HUES64 (cell line): ENCODE data around the gene KIF2C.
"Not testable (repeated sequence)": the region's sequence is repeated elsewhere in the genome, so short reads cannot be mapped to it uniquely, and the experiment has no call there.

Experiments used
- H3K27ac ChIP-seq: 2 replicates; pipeline ENCODE4 v1.7.0; 2013; ENCODE audit warnings: low read depth, low read length, inconsistent platforms
- H3K27me3 ChIP-seq: 2 replicates; pipeline ENCODE4 v1.6.1; 2013; ENCODE audit warnings: mild to moderate bottlenecking, low read length; ENCODE audit not compliant: insufficient read depth
- H3K36me3 ChIP-seq: 2 replicates; pipeline ENCODE4 v1.6.1; 2013; ENCODE audit warnings: mild to moderate bottlenecking, low read length; ENCODE audit not compliant: insufficient read depth
- H3K4me1 ChIP-seq: 2 replicates; pipeline ENCODE4 v1.6.1; 2013; ENCODE audit warnings: mild to moderate bottlenecking, low read length, moderate library complexity; ENCODE audit not compliant: insufficient read depth
- H3K4me3 ChIP-seq: 2 replicates; pipeline ENCODE4 v1.5.1; 2013; ENCODE audit warnings: mild to moderate bottlenecking, low read length, moderate library complexity
- H3K9ac ChIP-seq: 2 replicates; pipeline ENCODE4 v1.6.1; 2013; ENCODE audit warnings: mild to moderate bottlenecking, low read depth, low read length
- H3K9me3 ChIP-seq: 2 replicates; pipeline ENCODE4 v1.6.1; 2013; ENCODE audit warnings: low read depth, low read length; ENCODE audit not compliant: insufficient read depth
- WGBS: fragments of 150-250, 120-280 bp; methylation state at CpG from one replicate; pipeline ENCODE4 v1.1.7; 2013; ENCODE audit warnings: missing lambda C conversion rate; 5-methylcytosine and 5-hydroxymethylcytosine counted together

The KIF2C gene

DNA sequence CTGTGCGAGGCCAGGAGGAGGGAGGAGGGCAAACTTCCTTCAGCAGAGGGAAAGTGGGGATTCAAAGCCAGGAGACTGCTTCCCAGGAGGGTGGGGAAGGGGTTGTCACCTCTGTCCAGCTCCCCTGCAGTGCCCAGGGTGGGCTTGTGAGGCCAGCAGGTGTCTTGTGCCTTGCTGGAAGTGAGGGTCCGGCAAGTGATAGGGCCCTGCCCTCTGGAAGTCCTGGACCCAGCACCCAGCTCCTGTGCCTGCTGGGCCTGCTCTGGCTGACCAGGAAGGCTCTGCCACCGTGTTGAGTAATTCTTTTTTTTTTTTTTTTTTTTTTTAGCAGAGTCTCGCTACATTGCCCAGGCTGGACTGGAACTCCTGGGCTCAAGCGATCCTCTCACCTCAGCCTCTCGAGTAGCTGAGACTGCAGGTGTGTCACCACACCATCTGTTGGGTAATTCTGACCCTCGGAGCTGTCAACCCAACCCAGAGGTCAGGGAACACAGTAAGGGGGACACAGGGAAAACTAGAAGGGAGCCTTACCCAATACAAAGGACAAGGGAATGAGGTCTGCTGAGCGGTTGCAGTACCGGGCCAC lies 47.3 kb downstream of the KIF2C start:
- H3K9ac ChIP-seq = peak overlapping the region; percentile 63
- no peak overlapping the region for H3K27ac ChIP-seq

DNA sequence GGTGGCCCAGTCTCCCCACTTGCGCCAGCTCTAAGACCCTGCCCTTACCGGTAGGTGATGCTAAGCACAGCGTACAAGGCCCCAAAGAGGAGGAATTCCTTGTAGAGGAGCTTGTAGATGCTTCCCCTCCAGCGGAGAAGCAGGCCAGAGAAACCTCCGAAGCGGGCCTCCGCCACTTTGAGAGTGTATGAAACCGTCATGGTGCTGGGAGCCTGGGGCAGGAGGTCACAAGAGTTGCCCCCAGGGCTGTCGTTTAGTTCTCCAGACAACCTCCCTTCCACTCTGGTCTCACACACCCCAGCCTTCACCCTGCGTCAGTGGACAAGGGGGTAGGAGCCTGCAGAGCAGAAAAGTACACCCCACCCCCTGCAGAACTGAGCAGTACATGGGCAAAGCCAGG lies 47.9 kb downstream of the KIF2C start:
- no peak overlapping the region for H3K4me3 ChIP-seq
- no peak overlapping the region for H3K27ac ChIP-seq
- H3K9me3 ChIP-seq = no peaks in the 10 kb centered on the region
- H3K9ac ChIP-seq = no peak overlapping the region
- peaks cover 11% of the 10 kb centered on the region for H3K27me3 ChIP-seq
- H3K36me3 ChIP-seq = no peaks in the 10 kb centered on the region
- WGBS = 95% methylated on average over 10 of the region's 10 CpGs
- H3K4me1 ChIP-seq = peaks cover 28% of the 10 kb centered on the region

More for the DNA sequence above, 47.3 kb downstream of the KIF2C start:
- 83% methylated on average over 9 of the region's 9 CpGs for WGBS
- Histone ChIP-seq H3K36me3 (no peaks in the 10 kb centered on the region), H3K9me3 (no peaks in the 10 kb centered on the region), H3K4me3 (peak overlapping the region; percentile 54; the same call in 1 of the 2 replicates), H3K4me1 (peaks cover 28% of the 10 kb centered on the region), H3K27me3 (peaks cover 11% of the 10 kb centered on the region)

DNA sequence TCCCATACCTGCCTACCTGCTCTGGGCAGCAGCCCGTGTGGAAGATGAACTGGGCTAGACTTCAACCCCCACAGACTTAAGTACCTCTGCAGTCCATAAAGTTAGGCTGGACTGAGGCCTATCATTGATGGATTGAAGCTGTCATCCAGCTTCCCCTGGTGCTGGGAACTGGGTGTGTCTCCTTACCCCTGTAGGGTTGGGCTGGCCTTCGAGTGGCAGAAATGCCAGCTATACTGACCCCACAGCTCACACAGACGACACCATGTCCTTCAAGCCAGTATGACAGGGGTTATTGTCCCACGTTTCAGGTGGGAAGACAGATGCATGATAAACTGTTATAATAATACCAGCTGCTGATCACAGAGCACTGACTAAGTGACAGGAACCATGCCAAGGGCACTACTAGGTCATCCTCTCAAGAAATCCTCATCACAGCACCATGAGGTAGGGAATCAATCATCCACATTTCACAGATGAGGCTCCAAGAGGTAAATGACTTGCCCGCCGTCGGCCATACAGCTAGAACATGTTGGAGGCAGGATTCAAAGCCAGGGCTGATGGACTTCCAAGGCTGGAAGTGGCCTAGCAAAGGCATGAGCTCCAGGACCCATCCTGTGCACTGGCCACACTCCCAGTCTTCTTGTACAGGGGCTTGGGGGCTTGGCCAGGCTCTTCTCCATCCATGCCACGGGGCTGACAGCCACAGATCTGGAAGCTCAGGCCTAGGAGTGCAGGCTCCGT lies 48.7 kb downstream of the KIF2C start, which contains the start of gene BEST4:
Gene BEST4 (minus strand): TSS at position 51 of the 741 bp plus-strand sequence. CDS start 465 bp downstream, outside the sequence.
- WGBS = 92% methylated on average over 9 of the region's 9 CpGs
- Histone ChIP-seq H3K9ac (no peak within 1 kb of the TSS), H3K36me3 (no peaks in the 10 kb centered on the region), H3K4me1 (peaks cover 30% of the 10 kb centered on the region), H3K9me3 (no peaks in the 10 kb centered on the region), H3K27me3 (peaks cover 11% of the 10 kb centered on the region), H3K4me3 (no peak within 1 kb of the TSS), H3K27ac (no peak within 1 kb of the TSS)

DNA sequence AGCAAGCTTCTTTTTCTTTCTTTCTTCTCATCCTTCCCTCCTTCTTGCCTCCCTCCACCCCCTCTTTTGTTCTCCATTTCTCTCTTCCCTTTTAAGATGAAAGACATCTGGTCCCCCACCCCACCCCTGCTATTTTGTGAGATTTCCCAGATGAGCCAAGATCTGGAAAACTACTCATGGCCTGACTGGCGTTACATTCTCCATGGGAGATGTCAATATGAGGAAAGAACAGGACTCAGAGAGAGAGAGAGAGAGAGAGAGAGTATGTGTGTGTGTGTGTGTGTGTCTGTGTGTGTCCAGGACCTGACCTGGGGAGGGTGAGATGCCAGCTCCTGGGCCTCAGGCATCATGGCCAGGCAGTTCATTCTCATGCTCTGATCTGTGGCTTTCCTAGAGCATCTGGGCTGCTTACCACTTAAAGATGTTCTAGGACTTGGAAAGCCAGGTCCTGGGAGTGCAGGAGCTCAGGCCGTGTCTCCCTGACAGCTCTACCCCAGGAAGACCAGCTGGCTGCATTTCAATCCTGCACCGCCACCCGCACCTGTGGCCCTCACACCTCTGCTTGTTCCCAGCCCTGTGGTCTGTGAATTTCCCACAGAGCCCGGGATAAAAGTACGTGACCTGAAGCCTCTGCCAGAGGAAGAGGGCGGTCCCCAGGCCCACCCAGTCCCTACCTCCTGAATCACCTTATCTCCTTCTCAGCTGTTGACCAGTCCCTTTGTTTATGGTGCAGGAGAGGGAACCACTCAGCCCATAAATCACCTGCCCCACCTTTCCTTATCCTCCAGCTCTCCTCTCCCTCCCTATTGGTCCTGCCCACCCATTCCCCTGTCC lies 51.5 kb downstream of the KIF2C start:
- Histone ChIP-seq H3K9ac (no peak overlapping the region), H3K4me3 (no peak overlapping the region), H3K4me1 (peaks cover 16% of the 10 kb centered on the region), H3K36me3 (no peaks in the 10 kb centered on the region), H3K27ac (no peak overlapping the region), H3K9me3 (no peaks in the 10 kb centered on the region), H3K27me3 (peaks cover 3% of the 10 kb centered on the region)
- 80% methylated on average over 7 of the region's 7 CpGs for WGBS

DNA sequence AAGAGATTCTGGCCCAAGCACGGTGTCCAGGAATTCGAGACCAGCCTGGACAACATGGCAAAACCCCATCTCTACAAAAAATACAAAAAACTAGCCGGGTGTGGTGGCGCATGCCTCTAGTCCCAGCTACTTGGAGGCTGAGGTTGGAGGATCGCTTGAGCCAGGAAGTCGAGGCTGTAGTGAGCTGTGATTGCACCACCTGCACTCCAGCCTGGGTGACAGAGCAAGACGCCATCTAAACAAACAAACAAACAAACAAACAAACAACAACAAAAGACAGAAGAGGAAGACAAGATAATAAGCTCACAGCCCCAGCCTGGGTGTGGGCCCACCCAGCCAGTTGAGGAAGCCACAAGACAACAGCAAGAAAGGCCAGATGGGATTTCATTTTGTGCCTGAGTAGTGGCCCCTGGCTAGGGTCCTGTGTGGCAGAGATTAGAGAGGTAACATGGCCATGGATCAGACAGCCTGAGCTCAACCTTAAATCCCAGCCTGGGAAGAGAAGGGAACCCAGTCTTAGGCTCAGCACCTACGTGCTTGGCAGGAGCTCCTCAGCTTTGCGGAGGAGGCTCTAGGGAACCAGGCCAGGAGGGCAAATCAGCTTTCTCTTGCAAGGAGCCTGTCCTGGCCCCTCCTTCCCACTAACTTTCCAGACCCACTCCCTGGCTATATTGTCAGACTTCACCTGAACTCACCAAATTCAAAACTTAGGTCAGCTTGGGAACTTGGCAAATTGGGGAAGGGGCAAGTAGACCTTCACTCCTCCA lies 53.3 kb downstream of the KIF2C start:
- Histone ChIP-seq H3K4me1 (peaks cover 10% of the 10 kb centered on the region), H3K4me3 (no peak overlapping the region), H3K9ac (no peak overlapping the region), H3K27ac (0 out of 2 replicates have a peak overlapping the region, but pooled peaks have one; percentile 8), H3K27me3 (no peaks in the 10 kb centered on the region), H3K36me3 (no peaks in the 10 kb centered on the region), H3K9me3 (no peaks in the 10 kb centered on the region)
- WGBS = 92% methylated on average over 9 of the region's 9 CpGs

DNA sequence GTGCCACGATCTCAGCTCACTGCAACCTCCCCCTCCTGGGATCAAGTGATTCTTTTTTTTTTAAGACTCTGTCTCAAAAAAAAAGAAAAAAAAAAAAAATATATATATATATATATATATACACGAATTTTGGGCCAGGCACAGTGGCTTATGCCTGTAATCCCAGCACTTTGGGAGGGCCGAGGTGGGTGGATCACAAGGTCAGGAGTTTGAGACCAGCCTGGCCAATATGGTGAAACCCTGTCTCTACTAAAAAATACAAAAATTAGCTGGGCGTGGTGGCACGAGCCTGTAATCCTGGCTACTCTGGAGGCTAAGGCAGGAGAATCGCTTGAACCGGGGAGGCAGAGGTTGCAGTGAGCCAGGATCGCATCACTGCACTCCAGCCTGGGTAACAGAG lies 58.2 kb downstream of the KIF2C start:
- not testable (repeated sequence) for H3K4me1 ChIP-seq, H3K27me3 ChIP-seq, H3K4me3 ChIP-seq, H3K9ac ChIP-seq, H3K27ac ChIP-seq, H3K9me3 ChIP-seq, H3K36me3 ChIP-seq
- 92% methylated on average over 7 of the region's 8 CpGs for WGBS

DNA sequence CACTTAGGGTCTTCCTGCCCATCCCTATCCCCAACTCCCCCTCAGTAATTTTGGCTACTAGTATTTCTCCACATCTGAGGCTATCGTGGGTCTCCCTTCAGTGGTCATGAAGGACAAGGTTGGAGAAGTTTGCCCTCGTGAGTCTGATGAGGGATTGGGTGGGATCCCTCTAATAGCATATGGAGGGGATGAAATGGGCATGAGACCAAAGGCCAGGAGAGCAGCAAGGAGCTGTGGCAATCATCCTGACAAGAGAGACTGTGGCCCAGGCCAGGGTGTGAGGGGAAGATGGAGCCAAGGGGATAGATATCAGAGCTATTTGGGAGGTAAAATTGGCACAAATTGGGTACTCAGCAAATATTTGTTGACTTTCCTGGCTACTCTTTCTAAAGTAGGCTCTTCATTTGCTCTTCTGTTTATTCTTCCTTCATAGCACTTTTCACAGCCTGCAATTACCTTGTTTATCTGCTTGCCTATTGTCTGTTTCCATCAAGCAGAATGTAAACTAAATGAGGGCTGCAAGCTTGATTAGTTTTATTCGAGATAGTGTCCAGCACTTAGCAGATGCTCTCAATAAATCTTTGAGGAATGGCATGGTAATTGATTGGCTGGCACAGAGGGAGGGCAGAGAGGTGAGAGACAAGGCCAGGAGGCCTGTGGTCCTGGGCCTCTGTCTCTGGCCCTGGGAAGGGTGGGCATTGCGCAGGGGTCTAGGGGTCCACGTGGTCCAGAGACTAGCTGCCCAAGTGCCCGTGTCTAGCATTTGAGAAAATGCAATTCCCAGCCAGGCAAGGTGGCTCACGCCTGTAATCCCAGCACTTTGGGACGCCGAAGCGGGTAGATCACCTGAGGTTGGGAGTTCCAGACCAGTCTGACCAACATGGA lies 59.1 kb downstream of the KIF2C start:
- 0 out of 2 replicates have a peak, but pooled peaks cover 5% of the 10 kb centered on the region for H3K27me3 ChIP-seq
- no peaks in the 10 kb centered on the region for H3K4me1 ChIP-seq
- no peak overlapping the region for H3K27ac ChIP-seq
- H3K9ac ChIP-seq = no peak overlapping the region
- 90% methylated on average over 10 of the region's 10 CpGs for WGBS
- H3K9me3 ChIP-seq = no peaks in the 10 kb centered on the region
- no peak overlapping the region for H3K4me3 ChIP-seq
- peaks cover 11% of the 10 kb centered on the region for H3K36me3 ChIP-seq

DNA sequence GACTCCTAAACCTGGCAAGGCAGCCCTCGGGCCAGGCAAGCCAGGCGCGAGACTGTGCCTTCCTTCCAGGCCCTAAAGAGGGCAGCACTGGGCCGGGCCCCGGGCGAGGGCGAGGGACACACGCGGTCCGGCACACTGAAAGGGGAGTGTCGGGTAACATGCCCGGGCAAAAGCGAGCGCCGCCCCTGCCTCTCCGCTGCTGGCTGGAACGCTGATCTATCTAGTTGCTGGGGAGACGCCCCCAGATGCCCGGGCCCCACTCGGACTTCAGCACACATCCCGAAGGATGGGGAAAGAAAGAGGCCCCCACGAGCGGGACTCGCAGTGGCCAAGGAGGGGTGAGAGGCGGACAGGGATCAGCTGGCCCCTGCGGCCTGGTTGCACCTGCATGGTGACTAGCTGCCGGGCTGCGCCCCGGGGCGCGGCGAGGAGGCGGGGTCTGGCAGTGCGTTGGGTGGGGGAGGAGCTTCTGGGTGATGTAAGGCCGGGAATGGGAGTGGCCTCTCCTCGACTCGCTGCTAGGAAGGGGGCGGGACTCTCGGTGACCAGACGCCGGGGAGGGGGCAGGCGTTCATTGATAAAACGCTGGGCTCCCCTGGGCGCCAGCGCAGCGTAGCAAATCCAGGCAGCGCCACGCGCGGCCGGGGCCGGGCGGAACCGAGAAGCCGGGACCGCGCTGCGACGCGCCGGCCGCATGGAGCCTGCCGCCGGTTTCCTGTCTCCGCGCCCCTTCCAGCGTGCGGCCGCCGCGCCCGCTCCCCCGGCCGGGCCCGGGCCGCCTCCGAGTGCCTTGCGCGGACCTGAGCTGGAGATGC lies 60.3 kb downstream of the KIF2C start, which contains the start of gene PLK3:
Gene PLK3 (plus strand): TSS at position 608 of the 815 bp plus-strand sequence. CDS start 87 bp downstream, at position 695.
- Histone ChIP-seq H3K4me1 (no peaks in the 10 kb centered on the region), H3K4me3 (peak within 1 kb of the TSS; percentile 62), H3K36me3 (peaks cover 21% of the 10 kb centered on the region), H3K9ac (peak within 1 kb of the TSS; percentile 88), H3K9me3 (no peaks in the 10 kb centered on the region), H3K27ac (peak within 1 kb of the TSS; percentile 98), H3K27me3 (0 out of 2 replicates have a peak, but pooled peaks cover 5% of the 10 kb centered on the region)
- WGBS = under 1% methylated on average over 79 of the region's 79 CpGs

DNA sequence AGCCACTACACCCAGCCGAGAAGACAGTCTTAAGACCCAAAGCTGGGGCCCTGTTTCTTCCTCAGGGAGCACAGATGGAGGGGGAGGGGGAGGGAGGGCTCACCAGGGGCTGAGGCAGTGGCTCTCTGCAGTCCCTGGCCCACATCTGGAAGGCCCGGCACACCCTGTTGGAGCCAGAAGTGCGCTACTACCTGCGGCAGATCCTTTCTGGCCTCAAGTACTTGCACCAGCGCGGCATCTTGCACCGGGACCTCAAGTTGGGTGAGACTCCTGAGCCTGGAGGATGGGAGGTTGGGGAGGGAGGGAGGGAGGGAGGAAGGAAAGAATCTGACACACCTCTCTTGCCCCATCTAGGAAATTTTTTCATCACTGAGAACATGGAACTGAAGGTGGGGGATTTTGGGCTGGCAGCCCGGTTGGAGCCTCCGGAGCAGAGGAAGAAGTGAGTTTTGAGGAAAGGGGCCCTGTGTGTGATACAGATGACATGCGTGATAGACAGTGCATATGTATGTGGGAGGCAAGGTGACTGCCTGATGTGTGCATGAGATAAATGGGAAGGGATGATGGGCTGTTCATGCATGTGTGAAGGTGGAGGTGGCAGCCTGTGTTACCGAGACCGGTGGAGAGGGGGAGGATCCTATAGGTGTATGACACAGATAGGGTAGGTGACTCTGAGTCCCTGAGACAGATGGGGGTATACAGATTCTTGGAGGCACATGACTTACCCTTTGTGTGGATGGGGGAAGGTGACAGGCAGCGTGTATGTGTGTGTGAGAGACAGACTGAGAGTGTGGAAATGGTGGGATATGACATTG lies 62.1 kb downstream of the KIF2C start:
- Histone ChIP-seq H3K4me1 (peaks cover 1% of the 10 kb centered on the region; the same call in 1 of the 2 replicates), H3K27ac (no peak overlapping the region), H3K4me3 (no peak overlapping the region; the same call in 1 of the 2 replicates), H3K36me3 (peaks cover 29% of the 10 kb centered on the region), H3K9ac (no peak overlapping the region), H3K27me3 (0 out of 2 replicates have a peak, but pooled peaks cover 5% of the 10 kb centered on the region), H3K9me3 (no peaks in the 10 kb centered on the region)
- 80% methylated on average over 13 of the region's 13 CpGs for WGBS
